ENCODE data around the gene TOP3A.

The TOP3A gene

GRCh38 chr17:18253947-18254821, 60.6 kb downstream of the TOP3A start:
- DNase-seq = no peak

GRCh38 chr17:18253187-18253884, 61.5 kb downstream of the TOP3A start:
- DNase-seq = no peak

GRCh38 chr17:18252160-18252559, 62.6 kb downstream of the TOP3A start:
- DNase-seq = no peak

GRCh38 chr17:18251204-18251603, 63.6 kb downstream of the TOP3A start:
- DNase-seq = no peak

- DNase-seq = no peak
Measured at GRCh38 chr17:18250708-18251107, 64.1 kb downstream of the TOP3A start.

- no peak for DNase-seq
Measured at GRCh38 chr17:18250259-18250658, 64.5 kb downstream of the TOP3A start.

- DNase-seq = no peak
Measured at GRCh38 chr17:18248811-18249210, 66.0 kb downstream of the TOP3A start.

GRCh38 chr17:18248300-18248731, 66.5 kb downstream of the TOP3A start:
- peak in 38 of 51 donors; percentile 8 to 87 (median 40) for DNase-seq

GRCh38 chr17:18247613-18248001, 67.2 kb downstream of the TOP3A start:
- peak in 20 of 51 donors; percentile 21 to 62 (median 45) for DNase-seq

- DNase-seq = peak in 2 of 51 donors; percentile 32 to 52
Measured at GRCh38 chr17:18246880-18247612, 67.7 kb downstream of the TOP3A start.

- DNase-seq = no peak
Measured at GRCh38 chr17:18246109-18246725, 68.6 kb downstream of the TOP3A start.

GRCh38 chr17:18245038-18245776, 69.6 kb downstream of the TOP3A start:
- no peak for DNase-seq

- no peak for DNase-seq
Measured at GRCh38 chr17:18241229-18241871, 73.4 kb downstream of the TOP3A start.

GRCh38 chr17:18240449-18240848, 74.3 kb downstream of the TOP3A start:
- no peak for DNase-seq

- DNase-seq = no peak
Measured at GRCh38 chr17:18238299-18238698, 76.5 kb downstream of the TOP3A start.

- DNase-seq = no peak
Measured at GRCh38 chr17:18237461-18237860, 77.3 kb downstream of the TOP3A start.

GRCh38 chr17:18236494-18236893, 78.3 kb downstream of the TOP3A start:
- no peak for DNase-seq

GRCh38 chr17:18235743-18236256, 79.0 kb downstream of the TOP3A start:
- peak in 1 of 51 donors; percentile 24 for DNase-seq

- no peak for DNase-seq
Measured at GRCh38 chr17:18234853-18235380, 79.9 kb downstream of the TOP3A start.
